Fibroblast of skin of right biceps (primary cell): ENCODE measurements around the gene GLOD4.

Experiments used
- DNase-seq: peaks from one replicate; pipeline ENCODE4 v3.0.0-alpha.2; 2013

The GLOD4 gene

GRCh38 chr17:737561-738113 lies 44.4 kb downstream of the GLOD4 start:
- DNase-seq: no peak

GRCh38 chr17:733743-734142 lies 48.3 kb downstream of the GLOD4 start:
- no peak for DNase-seq

- DNase-seq: peak; percentile 55
These were observed 49.0 kb downstream of the GLOD4 start for GRCh38 chr17:732902-733720.

DNA sequence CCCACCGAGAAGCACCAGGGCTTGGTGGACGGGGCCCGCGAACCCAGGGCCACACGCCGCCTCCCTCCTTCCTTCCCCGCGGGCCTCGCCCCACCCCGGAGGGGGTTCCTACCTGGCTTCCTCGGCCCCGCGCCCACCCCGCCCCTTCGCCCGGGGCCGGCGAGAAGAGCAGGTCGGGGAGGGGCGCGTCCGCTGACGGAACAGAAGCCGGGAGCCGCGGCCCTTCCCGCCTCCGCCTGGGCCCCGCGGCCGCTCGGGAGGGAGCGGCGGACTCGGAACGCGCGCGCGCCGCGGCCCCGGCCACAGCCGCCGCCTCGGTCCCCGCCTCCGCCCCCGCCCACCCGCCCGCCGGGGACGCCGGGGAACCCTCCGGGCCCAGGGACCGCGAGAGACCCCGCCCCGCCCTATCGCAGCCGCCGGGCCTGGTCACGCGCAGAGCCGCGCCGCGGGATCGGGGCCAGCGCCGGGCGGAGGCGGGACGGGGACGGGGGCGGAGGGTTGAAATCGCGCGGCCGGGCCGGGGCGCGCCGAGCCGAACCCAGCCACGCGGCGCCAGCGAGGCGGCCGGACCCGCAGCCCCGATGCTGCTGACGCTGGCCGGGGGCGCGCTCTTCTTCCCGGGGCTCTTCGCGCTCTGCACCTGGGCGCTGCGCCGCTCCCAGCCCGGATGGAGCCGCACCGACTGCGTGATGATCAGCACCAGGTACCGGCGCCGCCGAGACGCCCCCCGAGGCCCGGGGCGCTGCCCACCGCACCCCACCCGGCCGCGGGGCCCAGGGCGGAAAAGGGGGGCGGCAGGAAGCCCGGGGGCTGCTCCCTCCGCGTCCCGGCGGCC lies 49.8 kb downstream of the GLOD4 start, which contains the start of gene TLCD3A:
TSS of gene TLCD3A (plus strand) at position 530 of the 835 bp plus-strand sequence. CDS start at position 582, 52 bp downstream.
- DNase-seq: peak; percentile 75

GRCh38 chr17:731644-732066 lies 50.4 kb downstream of the GLOD4 start:
- DNase-seq: no peak

- DNase-seq: no peak
These were observed 53.2 kb downstream of the GLOD4 start for GRCh38 chr17:728911-729310.

GRCh38 chr17:726271-726919 lies 55.7 kb downstream of the GLOD4 start:
- no peak for DNase-seq

GRCh38 chr17:725746-726145 lies 56.3 kb downstream of the GLOD4 start:
- no peak for DNase-seq

DNA sequence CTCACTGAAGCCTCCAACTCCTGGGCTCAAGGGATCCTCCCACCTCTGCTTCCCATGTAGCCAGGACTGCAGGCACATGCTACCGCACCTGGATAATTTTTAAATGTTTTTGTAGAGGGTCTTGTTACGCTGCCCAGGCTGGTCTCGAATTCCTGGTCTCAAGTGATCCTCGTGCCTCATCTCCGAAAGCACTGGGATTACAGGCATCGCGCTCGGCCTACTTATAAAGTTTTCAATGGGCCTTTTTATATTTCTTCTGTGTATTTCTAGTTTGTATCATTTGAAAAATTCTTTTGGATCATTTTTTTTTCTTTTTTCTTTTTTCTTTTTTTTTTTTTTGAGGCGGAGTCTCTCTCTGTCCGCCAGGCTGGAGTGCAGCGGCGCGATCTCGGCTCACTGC lies 57.0 kb downstream of the GLOD4 start:
- no peak for DNase-seq

GRCh38 chr17:721540-721937 lies 60.5 kb downstream of the GLOD4 start:
- no peak for DNase-seq

DNA sequence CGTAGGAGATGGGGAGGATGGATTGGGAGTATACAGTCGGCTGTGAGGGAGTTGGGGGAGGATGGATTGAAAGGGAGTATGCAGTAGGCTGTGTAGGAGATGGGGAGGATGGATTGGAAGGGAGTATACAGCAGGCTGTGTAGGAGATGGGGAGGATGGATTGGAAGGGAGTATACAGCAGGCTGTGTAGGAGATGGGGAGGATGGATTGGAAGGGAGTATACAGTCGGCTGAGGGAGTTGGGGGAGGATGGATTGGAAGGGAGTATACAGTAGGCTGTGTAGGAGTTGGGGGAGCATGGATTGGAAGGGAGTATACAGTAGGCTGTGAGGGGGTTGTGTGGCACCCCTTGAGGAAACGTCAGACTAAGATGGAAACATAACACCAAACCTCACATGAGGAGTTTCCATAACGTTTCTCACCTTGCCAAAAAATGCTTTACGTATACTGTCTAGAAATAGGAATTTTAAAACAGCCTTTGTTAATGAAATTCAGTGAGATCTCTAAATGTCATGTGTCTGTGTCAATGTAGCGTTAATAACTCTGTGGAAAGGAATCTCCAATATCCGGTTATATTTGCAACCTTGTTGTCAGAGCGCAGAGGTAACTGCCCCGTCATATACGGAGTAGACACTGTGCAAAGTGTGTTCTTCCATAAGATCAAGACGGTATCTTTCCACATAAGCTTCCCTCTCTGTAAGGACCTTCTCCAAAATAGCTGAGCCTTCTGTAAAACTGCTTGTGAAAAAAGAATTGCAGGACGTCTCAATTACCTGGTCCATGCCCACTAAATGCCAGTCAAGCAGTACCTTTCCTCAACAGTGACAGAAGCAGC lies 61.2 kb downstream of the GLOD4 start:
- DNase-seq: no peak

- no peak for DNase-seq
These were observed 64.0 kb downstream of the GLOD4 start for GRCh38 chr17:718075-718474.
